ENCODE results near the gene TEX54.
"Not testable (repeated sequence)": the region's sequence is repeated elsewhere in the genome, so short reads cannot be mapped to it uniquely, and the experiment has no call there.

The TEX54 gene

GRCh38 chr11:62831520-62832335, 913 bp downstream of the TEX54 start, which contains the start of gene STX5:
Gene STX5, minus strand, starts transcription at chr11:62832051. Its CDS starts 808 bp downstream, at chr11:62831243.
- DNase-seq (ENCODE audit: low read depth), result peak; percentile 100

DNA sequence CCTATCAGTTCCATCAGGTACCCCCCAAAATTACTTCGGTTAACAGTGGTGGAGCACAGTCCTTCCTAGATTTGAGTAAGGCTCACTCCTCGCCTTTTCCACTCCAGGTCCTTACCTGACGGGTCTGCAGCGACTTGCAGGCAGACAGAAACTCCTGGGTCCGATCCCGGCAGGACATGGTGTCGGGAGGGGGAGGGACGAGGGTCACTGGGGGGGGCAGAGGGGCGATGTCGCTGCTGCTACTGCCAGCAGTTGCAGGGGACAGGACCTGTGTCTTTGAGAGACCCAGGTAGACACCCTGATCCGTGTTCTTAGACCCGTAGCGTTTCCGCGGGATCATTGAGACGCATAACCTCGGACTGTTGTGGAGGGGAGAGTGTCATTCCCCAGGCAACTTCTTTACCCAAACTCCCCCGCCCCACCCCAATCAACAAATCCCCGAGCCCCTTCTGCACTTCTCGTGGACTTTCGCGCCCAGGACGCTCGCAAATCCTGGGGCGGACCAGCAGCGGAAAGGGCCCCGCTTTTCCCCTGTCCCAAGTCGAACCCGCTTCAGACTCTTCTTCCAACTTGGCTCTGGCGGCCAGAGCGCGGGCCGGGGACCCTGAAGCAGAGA, 1.6 kb downstream of the TEX54 start:
- DNase-seq (ENCODE audit: low read depth), result peak; percentile 4

DNA sequence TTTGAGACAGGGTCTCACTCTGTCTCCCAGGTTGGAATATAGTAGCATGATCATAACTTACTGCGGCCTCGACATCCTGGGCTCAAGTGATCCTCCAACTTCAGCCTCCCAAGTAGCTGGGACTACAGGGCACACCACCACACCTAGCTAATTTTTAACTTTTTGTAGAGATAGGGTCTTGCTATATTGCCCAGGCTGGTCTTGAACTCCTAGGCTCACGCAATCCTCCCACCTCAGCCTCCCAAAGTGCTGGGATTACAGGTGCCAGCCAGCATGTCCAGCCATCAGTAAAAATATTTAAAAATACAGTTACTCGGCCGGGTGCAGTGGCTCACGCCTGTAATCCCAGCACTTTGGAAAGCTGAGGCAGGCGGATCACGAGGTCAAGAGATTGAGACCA, 4.5 kb downstream of the TEX54 start:
- DNase-seq (ENCODE audit: low read depth), result not testable (repeated sequence)

DNA sequence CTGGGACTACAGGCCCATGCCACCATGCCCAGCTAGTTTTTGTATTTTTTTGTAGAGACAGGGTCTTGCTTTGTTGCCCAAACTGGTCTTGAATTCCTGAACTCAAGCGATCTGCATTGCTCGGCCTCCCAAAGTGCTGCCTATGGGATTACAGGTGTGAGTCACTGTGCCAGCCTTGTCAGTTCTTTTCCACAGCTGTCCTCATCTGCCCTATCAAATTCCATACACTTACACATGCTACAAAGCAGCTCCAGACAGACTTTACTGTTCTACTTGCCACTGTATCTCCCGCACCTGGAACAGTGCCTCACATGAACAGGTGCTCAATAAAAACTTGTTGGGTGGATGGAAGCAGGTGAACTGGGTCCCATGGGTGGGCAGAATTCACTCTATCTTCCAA, 9.0 kb downstream of the TEX54 start:
- no peak for DNase-seq (ENCODE audit: low read depth)

DNA sequence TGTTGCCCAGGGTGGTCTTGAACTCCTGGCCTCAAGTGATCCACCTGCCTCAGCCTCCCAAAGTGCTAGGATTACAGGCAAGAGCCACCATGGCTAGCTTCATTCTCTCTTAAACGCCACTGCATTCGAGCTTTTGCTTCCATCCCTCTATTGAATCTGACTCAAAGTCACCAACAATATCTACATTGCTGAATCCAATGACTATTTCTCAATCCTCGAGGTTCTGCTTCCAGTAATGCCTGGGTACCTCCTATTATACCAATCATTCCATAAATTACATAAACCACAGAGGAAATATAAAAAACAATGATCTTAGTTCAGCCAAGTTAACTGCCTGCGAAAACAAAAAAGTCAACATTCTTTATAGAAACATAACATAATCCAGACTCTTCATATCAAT, 15.5 kb downstream of the TEX54 start:
- DNase-seq (ENCODE audit: low read depth), result no peak

- DNase-seq (ENCODE audit: low read depth), result no peak
Measured at GRCh38 chr11:62816557-62816956, 16.1 kb downstream of the TEX54 start.

DNA sequence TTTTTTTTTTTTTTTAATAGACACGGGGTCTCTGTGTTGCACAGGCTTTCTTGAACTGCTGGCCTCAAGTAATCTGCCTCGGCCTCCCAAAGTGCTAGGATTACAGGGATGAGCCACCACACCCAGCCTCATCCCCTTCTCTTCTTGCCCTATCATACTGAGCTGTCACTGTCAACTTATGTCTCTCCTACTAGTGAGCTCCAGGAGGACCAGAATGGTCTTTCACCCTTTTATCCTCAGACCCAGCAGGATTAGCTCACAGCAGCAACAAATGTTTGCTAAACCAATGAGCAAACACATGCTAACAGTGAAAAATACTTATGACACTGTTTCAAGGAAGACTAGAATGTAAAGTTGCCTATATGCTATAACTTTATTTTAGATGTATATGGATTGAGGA, 21.0 kb downstream of the TEX54 start:
- no peak for DNase-seq (ENCODE audit: low read depth)

- no peak for DNase-seq (ENCODE audit: low read depth)
Measured at GRCh38 chr11:62810748-62811147, 21.9 kb downstream of the TEX54 start.

DNA sequence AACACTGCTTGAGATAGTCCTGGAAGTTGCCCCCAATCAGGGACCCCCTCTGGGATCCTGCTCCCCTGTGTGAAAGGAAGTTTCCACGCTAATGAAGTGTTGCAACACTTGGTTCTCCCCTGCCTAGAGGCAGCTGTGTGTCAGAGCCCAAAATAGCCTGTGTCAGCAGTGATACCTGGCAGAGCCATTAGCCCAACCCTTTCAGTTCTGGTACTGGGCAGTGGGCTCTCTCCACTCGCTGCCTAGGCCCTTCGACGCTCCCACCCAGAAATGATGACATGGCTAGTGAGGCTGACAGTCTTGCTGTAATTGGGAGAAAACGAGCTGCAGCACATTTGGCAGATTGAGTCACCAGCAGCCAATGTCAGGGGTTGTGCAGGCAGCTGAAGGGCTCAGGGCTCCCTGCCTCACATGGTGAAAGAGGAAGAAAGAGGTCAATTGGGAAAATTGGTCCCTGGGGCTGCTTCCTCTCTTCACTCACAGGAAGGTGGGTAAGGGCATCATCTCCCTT, 26.0 kb downstream of the TEX54 start:
- DNase-seq (ENCODE audit: low read depth), result no peak

GRCh38 chr11:62805961-62806441, 26.6 kb downstream of the TEX54 start:
- no peak for DNase-seq (ENCODE audit: low read depth)

DNA sequence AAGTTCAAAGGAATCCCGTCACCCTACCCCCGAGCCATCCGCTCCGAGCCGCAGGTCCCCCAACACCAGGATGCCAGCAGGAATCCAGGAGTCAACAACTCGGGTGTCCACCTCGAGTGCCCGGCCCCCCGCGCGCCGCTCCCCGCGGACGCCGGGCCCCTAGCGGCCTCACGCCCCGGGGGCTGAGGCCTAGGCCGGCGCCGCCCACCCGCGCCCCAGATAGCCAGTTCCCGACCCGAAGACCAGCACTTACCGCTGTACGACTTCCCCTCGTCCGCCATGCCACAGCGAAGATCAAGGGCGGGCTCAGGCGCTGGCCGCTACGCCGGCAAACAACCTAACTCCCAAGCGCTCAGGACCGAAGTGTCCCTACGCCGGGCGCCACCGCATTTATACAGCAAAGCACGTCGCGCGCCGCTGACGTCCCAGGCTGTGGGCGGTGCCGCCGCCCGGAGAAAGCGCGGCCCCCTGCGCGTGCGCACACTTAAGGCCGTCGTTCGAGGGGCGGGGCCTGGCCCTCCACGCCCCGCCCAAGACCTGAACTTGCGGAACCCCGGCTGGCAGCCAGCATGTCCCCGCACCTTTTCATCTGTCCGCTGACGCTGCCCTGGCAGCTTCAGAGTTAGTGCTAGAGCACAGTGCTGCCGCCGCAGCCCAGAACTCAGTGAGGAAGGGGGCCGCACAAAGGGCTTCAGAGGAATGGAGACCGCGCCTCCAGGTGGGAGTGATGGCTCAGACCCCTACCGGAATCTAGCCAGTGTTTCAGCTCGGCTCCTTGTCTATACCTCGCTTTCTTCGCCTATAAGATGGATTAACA, 27.4 kb downstream of the TEX54 start, which contains the start of gene NXF1:
NXF1 (minus strand) TSS at position 365 of the 817 bp plus-strand sequence; CDS start at position 281, 84 bp downstream.
- peak; percentile 88 for DNase-seq (ENCODE audit: low read depth)

DNA sequence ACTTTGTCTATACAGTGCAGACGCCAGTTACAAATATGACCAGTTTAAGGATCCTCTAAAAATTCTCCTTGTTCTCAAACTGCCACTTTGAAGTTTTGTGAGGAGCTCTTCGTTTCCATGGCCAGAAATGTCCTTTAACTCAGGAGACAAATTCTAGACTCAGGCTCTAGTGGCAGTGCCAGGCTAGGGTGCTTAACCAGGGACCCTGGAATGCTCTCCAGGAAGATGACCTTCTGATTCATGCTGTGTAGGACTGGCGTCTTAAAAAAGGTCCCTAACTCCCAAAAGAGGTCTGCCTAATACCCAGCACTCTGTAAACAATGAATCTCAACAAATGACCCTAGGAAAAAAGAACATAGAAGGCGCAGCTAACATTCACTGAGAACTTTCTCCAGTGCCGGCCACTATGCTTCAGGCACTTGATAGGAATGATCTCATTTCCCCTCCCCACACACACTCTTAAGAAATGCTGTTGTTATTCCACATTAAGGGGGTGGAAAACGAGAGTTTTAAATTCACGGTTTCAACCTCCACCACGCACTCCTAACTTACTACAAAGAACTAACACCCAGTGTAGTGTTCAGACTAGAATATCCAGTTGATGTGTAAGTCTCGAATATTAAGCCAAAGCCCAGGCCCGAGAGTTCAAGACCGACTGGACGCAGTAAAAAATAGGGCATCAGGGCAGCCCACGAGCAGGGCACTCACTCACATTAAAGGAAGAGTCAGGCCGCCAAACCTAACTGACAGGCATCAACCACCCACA, 28.1 kb downstream of the TEX54 start:
- DNase-seq (ENCODE audit: low read depth), result no peak

DNA sequence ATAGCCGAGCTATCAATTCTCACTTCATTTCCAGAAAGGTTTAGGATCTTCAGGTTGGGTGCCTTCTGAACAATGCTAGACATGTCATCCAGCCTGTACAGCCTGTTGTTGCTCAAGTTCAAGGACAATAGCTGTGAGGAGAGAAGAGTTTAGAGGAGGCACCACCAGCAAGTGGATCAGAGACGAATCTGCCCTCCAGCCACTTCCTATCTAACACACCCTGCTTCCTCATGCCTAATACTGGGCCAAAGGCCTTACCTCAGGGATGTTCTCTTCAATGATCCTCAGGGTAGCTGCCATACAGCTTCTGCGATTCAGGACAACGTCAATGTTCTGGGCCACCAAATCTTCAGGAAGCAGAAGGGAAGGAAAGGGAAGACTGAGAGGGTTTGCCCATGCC, 31.6 kb downstream of the TEX54 start:
- DNase-seq (ENCODE audit: low read depth), result no peak

DNA sequence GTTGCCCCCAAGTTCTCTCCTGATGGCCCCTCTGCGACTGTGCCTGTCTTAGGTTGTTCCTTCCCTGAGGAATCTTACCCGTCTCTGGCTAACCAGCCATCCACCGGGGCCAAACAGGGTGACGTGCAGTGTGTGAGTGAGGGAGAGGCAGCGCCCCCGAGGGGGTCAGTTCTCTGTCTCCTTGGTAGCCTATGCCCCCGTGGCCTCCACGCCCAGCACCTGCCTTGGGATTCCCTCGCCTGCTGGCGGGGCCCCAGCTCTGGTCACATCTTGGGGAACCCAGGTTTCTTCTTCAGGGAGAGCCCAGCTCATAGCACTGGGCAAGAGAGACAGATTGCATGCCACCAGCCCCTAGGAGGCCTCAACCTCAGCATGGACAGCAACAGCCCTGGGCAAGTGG, 33.2 kb downstream of the TEX54 start:
- DNase-seq (ENCODE audit: low read depth), result no peak

DNA sequence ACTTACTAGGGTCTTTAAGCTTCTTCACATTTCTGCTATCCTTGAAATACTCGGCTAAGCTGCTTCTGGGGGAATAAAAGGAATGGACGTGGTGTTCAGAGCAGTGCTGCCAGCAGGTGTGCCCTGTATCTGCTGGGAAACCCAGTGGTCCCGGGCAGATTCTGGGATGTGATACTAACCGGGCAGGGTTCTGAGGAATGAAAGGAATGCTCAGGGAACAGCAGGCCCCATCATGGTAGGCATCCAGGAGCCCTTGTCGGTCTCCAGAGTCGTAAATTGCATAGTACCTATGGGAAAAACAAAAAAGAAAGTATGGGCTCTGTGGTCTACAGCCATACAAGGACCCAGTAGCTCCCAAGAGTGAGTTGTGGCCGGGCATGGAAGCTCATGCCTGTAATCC, 36.4 kb downstream of the TEX54 start:
- no peak for DNase-seq (ENCODE audit: low read depth)

DNA sequence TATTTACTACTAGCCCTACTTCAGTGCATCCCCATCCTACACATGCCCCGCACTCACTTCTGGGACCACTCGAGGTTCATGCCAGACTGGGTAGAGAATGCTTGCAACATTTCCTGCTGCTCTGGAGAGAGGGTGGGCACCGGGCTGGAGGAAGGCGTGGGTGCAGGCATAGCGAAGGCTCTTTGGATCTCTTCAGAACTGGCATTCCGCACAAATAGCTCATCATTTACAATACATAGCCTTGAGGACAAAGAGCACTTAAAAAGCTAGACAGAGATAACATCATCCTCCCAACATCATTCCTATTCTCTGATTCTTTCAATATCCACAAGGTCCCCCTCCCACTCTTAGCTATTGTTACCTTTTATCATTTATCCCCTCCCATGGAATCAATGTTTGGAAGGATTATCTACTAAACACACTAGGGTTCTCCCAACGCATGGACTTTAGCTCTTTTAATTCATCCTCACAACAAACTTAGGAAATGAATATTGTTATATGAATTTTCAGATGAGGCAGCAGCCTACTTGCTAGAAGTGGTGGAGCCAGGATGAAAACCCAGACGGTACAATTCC, 38.4 kb downstream of the TEX54 start:
- no peak for DNase-seq (ENCODE audit: low read depth)

GRCh38 chr11:62792202-62792575, 40.5 kb downstream of the TEX54 start:
- DNase-seq (ENCODE audit: low read depth), result no peak

DNA sequence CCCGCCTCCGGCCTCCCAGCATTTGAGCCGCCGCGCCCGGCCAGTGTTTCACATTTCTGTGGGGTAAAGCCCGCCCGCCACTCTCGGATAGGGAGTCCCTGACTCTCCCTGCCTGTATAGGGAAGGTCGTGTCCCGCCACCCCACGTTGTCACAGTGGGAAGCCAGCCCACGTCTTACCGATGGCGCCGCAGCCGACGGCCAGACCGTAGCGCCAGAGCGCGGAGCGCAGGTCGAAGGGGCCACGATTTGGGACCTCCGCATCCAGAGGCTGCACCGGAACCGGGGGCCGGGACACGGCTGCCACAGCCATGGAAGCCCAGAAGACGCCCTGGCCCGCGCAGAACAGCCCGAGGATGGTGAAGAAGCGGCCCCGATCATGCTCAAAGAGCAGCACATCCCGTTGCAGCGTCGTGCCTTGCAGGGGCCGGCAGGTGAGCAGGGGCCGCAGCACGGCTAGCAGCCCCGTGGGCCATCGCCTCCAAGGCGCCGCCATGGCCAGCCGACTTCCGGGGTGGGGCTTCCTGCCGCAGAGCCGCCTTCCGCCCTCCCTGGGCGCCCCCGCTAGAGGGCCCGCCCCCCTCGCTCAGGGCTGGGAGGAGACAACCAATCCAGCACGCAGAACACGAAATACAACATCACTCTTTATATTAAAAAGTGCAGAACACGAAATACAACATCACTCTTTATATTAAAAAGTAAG, 41.0 kb downstream of the TEX54 start, which contains the start of gene TMEM223:
TMEM223 (minus strand) TSS at position 506 of the 701 bp plus-strand sequence; CDS start at position 494, 12 bp downstream.
- DNase-seq (ENCODE audit: low read depth), result peak; percentile 82

DNA sequence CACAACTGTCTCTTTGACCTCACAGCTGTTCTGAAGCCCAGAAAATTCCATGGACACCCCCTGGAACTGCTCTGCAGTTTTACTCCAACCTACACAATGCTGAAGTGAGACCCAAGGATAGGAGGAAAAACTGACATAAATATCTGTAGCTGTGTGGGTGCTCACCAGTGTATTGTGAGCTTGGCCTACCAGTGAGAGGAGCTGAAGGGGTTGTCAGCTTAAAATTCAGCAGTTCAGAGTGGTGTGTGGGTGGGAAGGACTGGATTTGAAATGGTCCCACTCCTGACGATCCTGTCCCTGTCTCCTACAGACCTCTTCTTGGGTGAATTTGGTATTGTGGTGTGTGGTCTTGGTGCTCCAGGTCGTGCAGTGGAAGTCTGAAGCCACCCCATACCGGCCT, 43.1 kb downstream of the TEX54 start:
- no peak for DNase-seq (ENCODE audit: low read depth)

DNA sequence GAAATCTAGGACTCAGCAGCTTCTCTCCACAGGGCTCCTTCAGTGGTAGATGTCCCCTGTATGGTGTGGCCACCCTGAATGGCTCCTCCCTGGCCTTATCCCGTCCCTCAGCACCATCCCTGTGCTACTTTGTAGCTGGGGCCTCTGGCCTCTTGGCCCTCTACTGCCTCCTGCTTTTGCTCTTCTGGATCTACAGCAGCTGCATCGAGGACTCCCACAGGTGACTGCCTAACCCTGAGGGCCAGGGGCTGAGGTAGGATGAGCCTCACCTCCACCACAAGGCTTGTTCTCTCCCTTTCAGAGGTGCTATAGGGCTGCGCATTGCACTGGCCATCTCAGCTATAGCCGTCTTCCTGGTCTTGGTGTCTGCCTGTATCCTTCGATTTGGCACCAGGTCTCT, 43.6 kb downstream of the TEX54 start:
- DNase-seq (ENCODE audit: low read depth), result no peak

Measured in stimulated activated CD8-positive, alpha-beta memory T cell treated with anti-CD3 and anti-CD28 coated beads, Interleukin-7, amount 100 ng/mL, for 24 hours (primary cell).